ENCODE measurements around the gene MOB3B. TPM values are rescaled to one million over a fixed set of nuclear protein-coding genes. Genes with fewer than 3 reads are reported as not detected.
A peak's percentile ranks its signal among the peaks of the same experiment; 100 is the strongest.

The MOB3B gene
- total and polyA plus RNA-seq, 2 of the 13 experiments (the other 11 are each of a cell fraction or from before 2014, with no cell fraction given): 0.03 to 0.09 TPM

- no peak for TF ChIP-seq CEBPZ (IDR thresholded peaks at IDR 0.05; ENCODE audit: low read length)
- no peak for TF ChIP-seq SATB2 (CRISPR knock-in tag; IDR thresholded peaks at IDR 0.05)
- TF ChIP-seq ZNF737 (CRISPR knock-in tag; IDR thresholded peaks at IDR 0.05; ENCODE audit: borderline replicate concordance): no peak
- no peak for TF ChIP-seq JUND (CRISPR knock-in tag; IDR thresholded peaks at IDR 0.05)
- TF ChIP-seq HNF4G (IDR thresholded peaks at IDR 0.05; ENCODE audit: borderline replicate concordance, low read depth, low read length): no peak
- TF ChIP-seq HNF4G (CRISPR knock-in tag; IDR thresholded peaks at IDR 0.05; ENCODE audit: borderline replicate concordance, low read depth): no peak
- TF ChIP-seq ZNF33A (CRISPR knock-in tag; IDR thresholded peaks at IDR 0.05; ENCODE audit: borderline replicate concordance): no peak
- no peak for TF ChIP-seq NCOA5 (CRISPR knock-in tag; IDR thresholded peaks at IDR 0.05)
- TF ChIP-seq HES4 (CRISPR knock-in tag; IDR thresholded peaks at IDR 0.05; ENCODE audit: borderline replicate concordance): no peak
- TF ChIP-seq ZNF547 (CRISPR knock-in tag; IDR thresholded peaks at IDR 0.05): no peak
- TF ChIP-seq ZNF550 (CRISPR knock-in tag; IDR thresholded peaks at IDR 0.05; ENCODE audit: borderline replicate concordance): no peak
- TF ChIP-seq ATRX (CRISPR knock-in tag; IDR thresholded peaks at IDR 0.05; ENCODE audit: borderline replicate concordance): no peak
- TF ChIP-seq PAWR (CRISPR knock-in tag; IDR thresholded peaks at IDR 0.05; ENCODE audit: borderline replicate concordance): no peak
- TF ChIP-seq IKZF5 (CRISPR knock-in tag; IDR thresholded peaks at IDR 0.05): peak; percentile 42; the same call in 1 of the 2 replicates
- peak; percentile 29; the same call in 1 of the 2 replicates for TF ChIP-seq MED1 (CRISPR knock-in tag; IDR thresholded peaks at IDR 0.05)
- no peak for TF ChIP-seq ZNF691 (CRISPR knock-in tag; IDR thresholded peaks at IDR 0.05; ENCODE audit: borderline replicate concordance, low read depth)
- peak; percentile 27; the same call in 1 of the 2 replicates for TF ChIP-seq ZNF350 (CRISPR knock-in tag; IDR thresholded peaks at IDR 0.05; ENCODE audit: borderline replicate concordance, low read depth)
- TF ChIP-seq CEBPB (IDR thresholded peaks at IDR 0.05; ENCODE audit: borderline replicate concordance, low read depth, low read length): peak; percentile 20; the same call in 1 of the 2 replicates
- no peak for TF ChIP-seq ATF7-NPFF (CRISPR knock-in tag; IDR thresholded peaks at IDR 0.05; ENCODE audit: low read depth)
- TF ChIP-seq ZNF83 (CRISPR knock-in tag; IDR thresholded peaks at IDR 0.05; ENCODE audit: borderline replicate concordance): no peak
- no peak for TF ChIP-seq RFX3 (CRISPR knock-in tag; IDR thresholded peaks at IDR 0.05)
- no peak for TF ChIP-seq ZNF337 (CRISPR knock-in tag; IDR thresholded peaks at IDR 0.05; ENCODE audit: borderline replicate concordance, low read depth)
Measured at GRCh38 chr9:27573634-27574590, 44.3 kb upstream of the MOB3B start (continued).

All from HepG2 (cell line).